ENCODE data around the gene RWDD4.

DNA sequence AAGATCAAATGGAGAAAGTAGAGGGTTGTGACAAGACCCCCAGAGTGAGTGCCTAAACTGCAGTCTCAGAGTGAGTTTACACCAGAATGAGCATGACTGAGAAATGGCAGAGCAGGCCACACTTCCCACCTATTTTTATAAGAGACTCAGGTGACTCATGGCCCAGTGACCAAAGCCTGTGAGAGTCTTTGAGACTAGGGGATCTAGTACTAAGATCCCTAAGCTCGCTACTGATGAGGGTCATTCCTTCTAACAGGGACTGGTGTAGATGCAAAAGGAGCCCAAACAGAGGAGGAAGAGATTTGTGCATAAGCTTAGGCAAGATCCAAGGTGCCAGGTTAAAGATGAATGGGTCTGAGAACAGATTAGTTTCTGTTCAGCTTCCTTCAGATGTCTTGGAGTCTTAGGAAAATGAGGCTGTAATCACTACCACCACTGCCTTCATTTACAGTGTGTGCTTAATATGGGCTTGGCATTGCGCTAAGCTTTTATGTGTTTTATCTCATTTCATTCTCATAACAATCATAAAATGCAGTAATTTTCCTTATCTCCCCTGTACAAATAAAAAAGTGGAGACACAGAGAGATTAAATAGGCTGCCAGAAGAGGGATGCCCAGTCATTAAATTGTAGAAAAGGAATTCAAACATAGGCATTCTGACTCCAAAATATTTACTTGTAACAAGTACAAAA lies 62.8 kb downstream of the RWDD4 start:
- TF ChIP-seq, protein P1, sequence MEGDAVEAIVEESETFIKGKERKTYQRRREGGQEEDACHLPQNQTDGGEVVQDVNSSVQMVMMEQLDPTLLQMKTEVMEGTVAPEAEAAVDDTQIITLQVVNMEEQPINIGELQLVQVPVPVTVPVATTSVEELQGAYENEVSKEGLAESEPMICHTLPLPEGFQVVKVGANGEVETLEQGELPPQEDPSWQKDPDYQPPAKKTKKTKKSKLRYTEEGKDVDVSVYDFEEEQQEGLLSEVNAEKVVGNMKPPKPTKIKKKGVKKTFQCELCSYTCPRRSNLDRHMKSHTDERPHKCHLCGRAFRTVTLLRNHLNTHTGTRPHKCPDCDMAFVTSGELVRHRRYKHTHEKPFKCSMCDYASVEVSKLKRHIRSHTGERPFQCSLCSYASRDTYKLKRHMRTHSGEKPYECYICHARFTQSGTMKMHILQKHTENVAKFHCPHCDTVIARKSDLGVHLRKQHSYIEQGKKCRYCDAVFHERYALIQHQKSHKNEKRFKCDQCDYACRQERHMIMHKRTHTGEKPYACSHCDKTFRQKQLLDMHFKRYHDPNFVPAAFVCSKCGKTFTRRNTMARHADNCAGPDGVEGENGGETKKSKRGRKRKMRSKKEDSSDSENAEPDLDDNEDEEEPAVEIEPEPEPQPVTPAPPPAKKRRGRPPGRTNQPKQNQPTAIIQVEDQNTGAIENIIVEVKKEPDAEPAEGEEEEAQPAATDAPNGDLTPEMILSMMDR (IDR thresholded peaks at IDR 0.05): no peak
- no peak for TF ChIP-seq POLR2A (IDR thresholded peaks at IDR 0.05)

Data from uterus (tissue), 2 donors.